ENCODE measurements around the gene ZDHHC17. TPM values are rescaled to one million over a fixed set of nuclear protein-coding genes. Genes with fewer than 3 reads are reported as not detected.
A peak's percentile ranks its signal among the peaks of the same experiment; 100 is the strongest.

Gene ZDHHC17
- total RNA-seq, 1 donor from 2014 or later: 23.6 TPM

DNA sequence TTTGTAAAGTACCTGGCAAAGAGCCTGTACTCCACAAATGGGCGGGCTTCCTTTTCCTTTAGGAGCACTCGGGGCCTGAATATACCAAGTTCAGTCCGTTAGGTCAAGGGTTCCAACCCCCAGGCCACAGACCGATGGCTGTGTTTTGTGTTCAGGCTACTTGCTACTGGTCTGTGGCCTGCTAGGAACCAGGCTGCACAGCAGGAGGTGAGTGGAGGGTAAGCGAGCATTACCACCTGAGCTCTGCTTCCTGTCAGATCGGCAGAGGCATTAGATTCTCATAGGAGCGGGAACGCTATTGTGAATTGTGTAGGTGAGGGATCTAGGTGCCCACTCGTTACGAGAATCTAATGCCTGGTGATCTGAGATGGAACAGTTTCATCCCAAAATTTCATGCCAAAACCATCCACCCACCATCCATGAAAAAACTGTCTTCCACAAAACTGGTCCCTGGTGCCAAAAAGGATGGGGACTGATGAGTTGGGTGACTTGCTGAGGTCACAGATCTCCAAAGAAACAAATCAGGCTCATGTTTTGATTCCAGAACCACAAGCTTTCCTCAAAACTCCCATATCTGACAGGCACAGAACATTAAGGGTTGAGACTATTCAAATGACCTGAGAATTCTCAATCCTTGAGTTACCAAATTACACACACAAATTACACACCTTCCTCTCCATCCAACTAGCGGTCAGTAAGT, 110.7 kb downstream of the ZDHHC17 start:
- H3K4me3 ChIP-seq (ENCODE audit: low read depth, low read length): no peak overlapping the region

GRCh38 chr12:76876696-76877229, 112.8 kb downstream of the ZDHHC17 start:
- no peak overlapping the region for H3K4me3 ChIP-seq (ENCODE audit: low read depth, low read length)
- TF ChIP-seq, protein P1, sequence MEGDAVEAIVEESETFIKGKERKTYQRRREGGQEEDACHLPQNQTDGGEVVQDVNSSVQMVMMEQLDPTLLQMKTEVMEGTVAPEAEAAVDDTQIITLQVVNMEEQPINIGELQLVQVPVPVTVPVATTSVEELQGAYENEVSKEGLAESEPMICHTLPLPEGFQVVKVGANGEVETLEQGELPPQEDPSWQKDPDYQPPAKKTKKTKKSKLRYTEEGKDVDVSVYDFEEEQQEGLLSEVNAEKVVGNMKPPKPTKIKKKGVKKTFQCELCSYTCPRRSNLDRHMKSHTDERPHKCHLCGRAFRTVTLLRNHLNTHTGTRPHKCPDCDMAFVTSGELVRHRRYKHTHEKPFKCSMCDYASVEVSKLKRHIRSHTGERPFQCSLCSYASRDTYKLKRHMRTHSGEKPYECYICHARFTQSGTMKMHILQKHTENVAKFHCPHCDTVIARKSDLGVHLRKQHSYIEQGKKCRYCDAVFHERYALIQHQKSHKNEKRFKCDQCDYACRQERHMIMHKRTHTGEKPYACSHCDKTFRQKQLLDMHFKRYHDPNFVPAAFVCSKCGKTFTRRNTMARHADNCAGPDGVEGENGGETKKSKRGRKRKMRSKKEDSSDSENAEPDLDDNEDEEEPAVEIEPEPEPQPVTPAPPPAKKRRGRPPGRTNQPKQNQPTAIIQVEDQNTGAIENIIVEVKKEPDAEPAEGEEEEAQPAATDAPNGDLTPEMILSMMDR (conservative IDR thresholded peaks at IDR 0.05; ENCODE audit: low read depth, low read length): no peak
- no peak for DNase-seq (ENCODE audit: low read depth)

More for the DNA sequence above, 110.7 kb downstream of the ZDHHC17 start:
- DNase-seq (ENCODE audit: low read depth): no peak
- TF ChIP-seq, protein P1 (conservative IDR thresholded peaks at IDR 0.05; ENCODE audit: low read depth, low read length): no peak

GRCh38 chr12:76878099-76878898, 114.4 kb downstream of the ZDHHC17 start:
- no peak for DNase-seq (ENCODE audit: low read depth)
- peak overlapping the region; percentile 75 for H3K4me3 ChIP-seq (ENCODE audit: low read depth, low read length)
- TF ChIP-seq, protein P1 (conservative IDR thresholded peaks at IDR 0.05; ENCODE audit: low read depth, low read length): peak; percentile 30

GRCh38 chr12:76878899-76879709, 115.2 kb downstream of the ZDHHC17 start, which contains the start of gene CSRP2:
Gene CSRP2, minus strand, starts transcription at chr12:76879019. Its CDS starts 12,759 bp downstream, at chr12:76866260.
- TF ChIP-seq, protein P1 (conservative IDR thresholded peaks at IDR 0.05; ENCODE audit: low read depth, low read length): peak; percentile 25
- peak within 1 kb of the TSS; percentile 75 for H3K4me3 ChIP-seq (ENCODE audit: low read depth, low read length)
- DNase-seq (ENCODE audit: low read depth): no peak

DNA sequence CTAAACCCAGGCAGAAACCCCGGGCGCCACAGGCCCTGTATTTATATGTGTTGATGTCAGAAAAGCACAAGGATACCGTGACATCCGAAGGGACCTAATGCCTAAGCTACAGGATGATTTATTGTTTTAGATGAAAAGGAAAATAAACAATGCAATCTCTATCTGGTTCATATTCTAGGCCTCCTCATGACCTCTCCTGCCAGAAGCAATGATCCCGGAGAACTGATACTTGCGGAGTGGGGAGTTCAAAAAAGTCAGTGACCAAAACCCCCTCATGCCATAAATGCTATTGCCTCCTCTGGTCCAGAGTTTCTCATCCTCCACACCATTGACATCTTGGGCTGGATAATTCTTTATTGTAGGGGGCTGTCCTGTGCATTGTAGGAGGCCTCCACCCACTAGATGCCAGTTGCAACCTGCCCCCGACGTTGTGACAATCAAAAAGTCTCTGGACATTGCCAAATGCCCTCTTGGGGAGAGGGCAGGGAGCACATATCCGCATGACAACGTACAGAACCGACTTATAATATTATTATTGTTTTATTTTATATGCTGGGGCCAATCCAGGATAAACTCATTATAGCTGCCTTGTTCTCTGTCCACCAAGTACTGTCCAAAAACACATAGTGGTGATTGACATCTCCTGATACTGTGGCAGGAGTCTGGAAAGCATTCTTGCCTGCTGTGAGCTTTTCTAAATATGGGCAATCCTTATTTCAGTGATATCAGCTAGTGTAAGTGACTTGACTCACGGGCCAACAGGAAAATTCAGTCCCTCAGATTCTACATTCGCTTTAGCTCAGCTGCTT, 116.0 kb downstream of the ZDHHC17 start:
- TF ChIP-seq, protein P1 (conservative IDR thresholded peaks at IDR 0.05; ENCODE audit: low read depth, low read length): no peak
- peak overlapping the region; percentile 75 for H3K4me3 ChIP-seq (ENCODE audit: low read depth, low read length)
- DNase-seq (ENCODE audit: low read depth): no peak

Measured in epithelial cell of proximal tubule (primary cell).